ENCODE measurements around the gene USP16. TPM values are rescaled to one million over a fixed set of nuclear protein-coding genes. Genes with fewer than 3 reads are reported as not detected.
"Not testable (repeated sequence)": the region's sequence is repeated elsewhere in the genome, so short reads cannot be mapped to it uniquely, and the experiment has no call there.

USP16 gene
- total and polyA plus RNA-seq, 8 donors, result 13.8 to 27.3 (median 20.1) TPM

DNA sequence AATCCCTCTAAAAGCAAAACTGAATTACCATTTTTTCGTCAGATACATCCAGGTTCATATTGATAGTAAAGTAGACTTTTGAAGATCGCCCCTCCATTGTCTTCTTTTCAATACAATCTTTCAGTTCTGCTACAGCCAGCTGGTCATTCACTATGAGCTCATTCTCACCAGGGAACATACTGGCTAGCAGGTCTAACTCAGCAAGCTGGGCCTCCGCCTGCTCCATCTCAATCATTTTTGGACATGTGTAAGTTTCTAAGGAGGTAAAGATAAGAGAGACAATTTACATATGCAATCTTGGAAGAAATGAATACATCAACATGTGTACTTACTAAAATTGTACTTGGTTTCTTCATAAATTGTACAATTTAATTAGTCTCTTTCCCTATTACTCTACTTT lies 16.1 kb upstream of the USP16 start:
- Histone ChIP-seq H3K9me3 (no peaks in the 10 kb centered on the region), H3K4me3 (no peak overlapping the region), H3K27me3 (no peaks in the 10 kb centered on the region), H3K27ac (no peak overlapping the region), H3K36me3 (peaks cover 0 to 8% (median 3%) of the 10 kb centered on the region in 3 donors), H3K4me1 (peaks cover 0 to 4% (median 0%) of the 10 kb centered on the region in 3 donors)
- DNase-seq (no peak), FAIRE-seq (no peak), ATAC-seq (no peak)
- intact Hi-C loops (cut with DNase I), result no loop called here
- no peak for TF ChIP-seq CTCF (IDR thresholded peaks at IDR 0.05)
- 90 to 93% methylated on average over 3 of the region's 3 CpGs for WGBS, 2 donors

DNA sequence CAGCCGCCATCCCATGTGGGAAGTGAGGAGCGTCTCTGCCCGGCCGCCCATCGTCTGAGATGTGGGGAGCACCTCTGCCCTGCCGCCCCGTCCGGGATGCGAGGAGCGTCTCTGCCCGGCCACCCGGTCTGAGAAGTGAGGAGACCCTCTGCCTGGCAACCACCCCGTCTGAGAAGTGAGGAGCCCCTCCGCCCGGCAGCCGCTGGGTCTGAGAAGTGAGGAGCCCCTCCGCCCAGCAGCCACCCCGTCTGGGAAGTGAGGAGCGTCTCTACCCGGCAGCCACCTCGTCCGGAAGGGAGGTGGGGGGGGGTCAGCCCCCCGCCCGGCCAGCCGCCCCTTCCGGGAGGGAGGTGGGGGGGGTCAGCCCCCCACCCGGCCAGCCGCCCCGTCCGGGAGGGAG lies 13.2 kb upstream of the USP16 start:
- H3K36me3 ChIP-seq; H3K9me3 ChIP-seq; H3K4me3 ChIP-seq; H3K27me3 ChIP-seq; ATAC-seq; FAIRE-seq; intact Hi-C loops (cut with DNase I); DNase-seq; H3K4me1 ChIP-seq; H3K27ac ChIP-seq: not testable (repeated sequence)
- 94 to 99% methylated on average over 21 to 27 of the region's 30 CpGs for WGBS, 2 donors

- ATAC-seq (peak in 2 of 4 donors; percentile 8 to 11), FAIRE-seq (no peak), DNase-seq (no peak)
- no peak for TF ChIP-seq CTCF (IDR thresholded peaks at IDR 0.05)
- WGBS, 2 donors, result 52 to 63% methylated on average over 6 of the region's 6 CpGs
- Histone ChIP-seq H3K9me3 (no peaks in the 10 kb centered on the region), H3K4me1 (peaks cover 3 to 11% (median 5%) of the 10 kb centered on the region in 3 donors), H3K36me3 (no peaks in the 10 kb centered on the region), H3K4me3 (peak overlapping the region in 2 of 4 donors; percentile 61 to 95), H3K27me3 (no peaks in the 10 kb centered on the region), H3K27ac (no peak overlapping the region)
- intact Hi-C loops (cut with DNase I), result no loop called here
These were observed 6.7 kb upstream of the USP16 start for GRCh38 chr21:29017639-29018237.

- Histone ChIP-seq H3K4me1 (peaks cover 3 to 11% (median 5%) of the 10 kb centered on the region in 3 donors), H3K36me3 (no peaks in the 10 kb centered on the region), H3K27ac (peak overlapping the region in 3 of 4 donors; percentile 43 to 74 (median 62)), H3K9me3 (no peaks in the 10 kb centered on the region), H3K4me3 (peak overlapping the region; percentile 61 to 95 (median 84)), H3K27me3 (no peaks in the 10 kb centered on the region)
- no peak for DNase-seq
- 2 to 5% methylated on average over 12 of the region's 12 CpGs for WGBS, 2 donors
- FAIRE-seq, result no peak
- intact Hi-C loops (cut with DNase I), result no loop called here
- peak; percentile 30 to 52 (median 48) for ATAC-seq
- TF ChIP-seq CTCF (IDR thresholded peaks at IDR 0.05), result no peak
These were observed 5.9 kb upstream of the USP16 start for GRCh38 chr21:29018540-29018939.

GRCh38 chr21:29022166-29022565 lies 2.3 kb upstream of the USP16 start:
- Histone ChIP-seq H3K27ac (no peak overlapping the region), H3K36me3 (no peaks in the 10 kb centered on the region), H3K27me3 (no peaks in the 10 kb centered on the region), H3K4me3 (no peak overlapping the region), H3K4me1 (peaks cover 5 to 27% (median 15%) of the 10 kb centered on the region in 3 donors), H3K9me3 (no peaks in the 10 kb centered on the region)
- FAIRE-seq (no peak), DNase-seq (no peak), ATAC-seq (no peak)
- intact Hi-C loops (cut with DNase I), result no loop called here
- WGBS, 2 donors, result 64 to 70% methylated on average over 4 of the region's 4 CpGs
- no peak for TF ChIP-seq CTCF (IDR thresholded peaks at IDR 0.05)
